Sigmoid colon (tissue), 4 donors: Measurements from ENCODE around the gene CARD19.

Experiments used
- CTCF ChIP-seq, 4 experiments: fragments of 450-650 bp in 3 of 4; fragments of 200-600 bp in 1 of 4; IDR thresholded peaks; one replicate each; pipeline ENCODE4 v1.5.1; 2016 to 2019; ENCODE audit warnings: antibody characterized with exemption in 4 of 4, mild to moderate bottlenecking in 3 of 4, moderate library complexity in 2 of 4
- EP300 ChIP-seq, 4 donors: sonication (generic); formaldehyde crosslinking; IDR thresholded peaks; one replicate each; pipeline ENCODE4 v1.6.1; 2017; ENCODE audit warnings: antibody characterized with exemption in 4 of 4
- POLR2A ChIP-seq, 2 donors: fragments of 450-650 bp; IDR thresholded peaks; one replicate each; pipeline ENCODE4 v1.6.1; 2016; ENCODE audit warnings: antibody characterized with exemption in 2 of 2, mild to moderate bottlenecking in 2 of 2, moderate library complexity in 2 of 2
- POLR2AphosphoS5 ChIP-seq, 4 donors: sonication (generic); formaldehyde crosslinking; IDR thresholded peaks; one replicate each; pipeline ENCODE4 v1.6.1; 2017; ENCODE audit warnings: antibody characterized with exemption in 4 of 4

- TF ChIP-seq POLR2AphosphoS5 (IDR thresholded peaks at IDR 0.05) = no peak
- no peak for TF ChIP-seq CTCF (IDR thresholded peaks at IDR 0.05)
- no peak for TF ChIP-seq POLR2A (IDR thresholded peaks at IDR 0.05)
- TF ChIP-seq EP300 (IDR thresholded peaks at IDR 0.05) = no peak
These were observed 30.8 kb upstream of the CARD19 start for GRCh38 chr9:93065135-93065720.
